GM23338 (cell line): Measurements from ENCODE around the gene TBCD. TPM values are rescaled to one million over a fixed set of nuclear protein-coding genes. Genes with fewer than 3 reads are reported as not detected.

Experiments used
- ATAC-seq: fragments of 200-7000 bp; cut with Tn5 transposase; 3 replicates; pipeline ENCODE4 v1.9.1; 2020
- DNase-seq: peaks from one replicate; pipeline ENCODE4 v3.0.0-alpha.2; 2015; ENCODE audit warnings: low spot score
- H2AFZ ChIP-seq: fragments of 200-600 bp; sonication (generic); 2 replicates; pipeline ENCODE4 v1.8.0; 2016; ENCODE audit warnings: antibody characterized with exemption, mild to moderate bottlenecking, moderate library complexity
- H3F3A ChIP-seq: fragments of 200-600 bp; sonication (generic); replicated peaks from 2 replicates; pipeline ENCODE4 v1.8.0; 2017; ENCODE audit warnings: antibody characterized with exemption, mixed run types, low read depth
- H3K27ac ChIP-seq: fragments of 200-600 bp; sonication (generic); 2 replicates; pipeline ENCODE4 v1.6.1; 2016; ENCODE audit warnings: low read depth
- H3K27me3 ChIP-seq: fragments of 200-600 bp; sonication (generic); 2 replicates; pipeline ENCODE4 v1.8.0; 2016; ENCODE audit warnings: mild to moderate bottlenecking, mixed run types, moderate library complexity; ENCODE audit not compliant: insufficient read depth
- H3K36me3 ChIP-seq: fragments of 200-600 bp; sonication (generic); 2 replicates; pipeline ENCODE4 v1.8.0; 2016; ENCODE audit warnings: mild to moderate bottlenecking; ENCODE audit not compliant: insufficient read depth
- H3K4me1 ChIP-seq: fragments of 200-600 bp; sonication (generic); 2 replicates; pipeline ENCODE4 v1.8.0; 2016; ENCODE audit warnings: mild to moderate bottlenecking, moderate library complexity; ENCODE audit not compliant: insufficient read depth
- H3K4me2 ChIP-seq: fragments of 200-600 bp; sonication (generic); 2 replicates; pipeline ENCODE4 v1.7.1; 2017; ENCODE audit warnings: mixed run types
- H3K4me3 ChIP-seq: fragments of 200-600 bp; sonication (generic); 2 replicates; pipeline ENCODE4 v1.6.1; 2016; ENCODE audit warnings: mixed run types
- H3K79me2 ChIP-seq: fragments of 200-600 bp; sonication (generic); replicated peaks from 2 replicates; pipeline ENCODE4 v1.8.0; 2017; ENCODE audit warnings: mild to moderate bottlenecking; ENCODE audit not compliant: insufficient read depth
- H3K9me2 ChIP-seq: fragments of 200-600 bp; sonication (generic); 2 replicates; pipeline ENCODE4 v1.8.0; 2017; ENCODE audit not compliant: insufficient read depth
- H4K20me1 ChIP-seq: fragments of 200-600 bp; sonication (generic); replicated peaks from 2 replicates; pipeline ENCODE4 v1.8.0; 2017; ENCODE audit warnings: mild to moderate bottlenecking; ENCODE audit not compliant: insufficient read depth
- H3K27ac Mint-ChIP-seq: 2 replicates; pipeline ENCODE4 v1.8.0; 2020; ENCODE audit warnings: inconsistent platforms, mild to moderate bottlenecking, moderate library complexity, mixed read lengths
- H3K27me3 Mint-ChIP-seq: 3 replicates; pipeline ENCODE4 v1.8.0; 2022; ENCODE audit warnings: low read depth, mild to moderate bottlenecking, moderate library complexity, mixed read lengths, inconsistent platforms; ENCODE audit not compliant: insufficient read depth, poor library complexity
- H3K36me3 Mint-ChIP-seq: 3 replicates; pipeline ENCODE4 v1.8.0; 2021; ENCODE audit warnings: low read depth, mild to moderate bottlenecking, inconsistent platforms, moderate library complexity, mixed read lengths
- H3K4me1 Mint-ChIP-seq: 3 replicates; pipeline ENCODE4 v1.8.0; 2020; ENCODE audit warnings: mild to moderate bottlenecking, inconsistent platforms, mixed read lengths
- H3K4me3 Mint-ChIP-seq: 3 replicates; pipeline ENCODE4 v1.8.0; 2021; ENCODE audit warnings: moderate library complexity, mild to moderate bottlenecking, inconsistent platforms, mixed read lengths
- H3K9me3 Mint-ChIP-seq: 3 replicates; pipeline ENCODE4 v1.8.0; 2020; ENCODE audit warnings: moderate library complexity, mild to moderate bottlenecking, inconsistent platforms, mixed read lengths
- CREB1 ChIP-seq: fragments of 250-450 bp; sonication (Bioruptor Pico); IDR thresholded peaks from 2 replicates; pipeline ENCODE4 v1.5.0; 2020; ENCODE audit warnings: low read depth, mild to moderate bottlenecking, moderate library complexity
- EZH2 ChIP-seq: fragments of 200-600 bp; sonication (generic); IDR thresholded peaks from one replicate; pipeline ENCODE4 v1.8.0; 2017; ENCODE audit warnings: antibody characterized with exemption, mild to moderate bottlenecking, low read depth; ENCODE audit not compliant: unreplicated experiment
- EZH2phosphoT487 ChIP-seq: fragments of 200-600 bp; sonication (generic); IDR thresholded peaks from one replicate; pipeline ENCODE4 v1.8.1; 2018; ENCODE audit warnings: antibody characterized with exemption; ENCODE audit not compliant: unreplicated experiment
- NANOG ChIP-seq: IDR thresholded peaks from 2 replicates; pipeline ENCODE4 v1.6.1; 2016; ENCODE audit warnings: antibody characterized with exemption, borderline replicate concordance
- STAT1 ChIP-seq: IDR thresholded peaks from one replicate; pipeline ENCODE4 v1.6.1; 2016; ENCODE audit warnings: antibody characterized with exemption; ENCODE audit not compliant: unreplicated experiment
- ZNF114 ChIP-seq: fragments of 250-450 bp; sonication (Bioruptor Pico); IDR thresholded peaks from 2 replicates; pipeline ENCODE4 v1.5.0; 2020; ENCODE audit warnings: mild to moderate bottlenecking, moderate library complexity
- ZNF331 ChIP-seq: fragments of 250-450 bp; sonication (Bioruptor Pico); IDR thresholded peaks from 2 replicates; pipeline ENCODE4 v1.5.0; 2020; ENCODE audit warnings: low read depth, mild to moderate bottlenecking, moderate library complexity
- polyA plus RNA-seq: library from polyadenylated mRNA; unstranded; fragments of >200 nt; fragmentation: Nextera tagmentation; extraction: Ambion mirVana; gene quantifications from 2 replicates; pipeline ENCODE4 v1.2.1, GENCODE V29; 2016
- total RNA-seq: library from RNA; depleted of rRNA; stranded (reverse); fragments of >200 nt; shearing (Covaris generic); gene quantifications from 2 replicates; pipeline ENCODE4 v1.2.3, GENCODE V29; 2014
- TF ChIP-seq, protein P1 (sequence below): IDR thresholded peaks from 2 replicates; pipeline ENCODE4 v1.6.1; 2016; ENCODE audit warnings: antibody characterized with exemption
- TF ChIP-seq, protein P2 (sequence below): fragments of 250-450 bp; sonication (Bioruptor Pico); IDR thresholded peaks from 2 replicates; pipeline ENCODE4 v1.5.0; 2020; ENCODE audit warnings: mild to moderate bottlenecking, moderate library complexity
- TF ChIP-seq, protein P3 (sequence below), 2 experiments: fragments of 200-600 bp in 1 of 2; sonication (generic) in 1 of 2; conservative IDR thresholded peaks; 2 replicates each; pipeline versions ENCODE4 v1.5.1 to v1.6.1; 2016 to 2017; ENCODE audit warnings: antibody characterized with exemption in 2 of 2, low read depth in 2 of 2, mild to moderate bottlenecking in 2 of 2, moderate library complexity in 1 of 2
- TF ChIP-seq, protein P4 (sequence below): IDR thresholded peaks from one replicate; pipeline ENCODE4 v1.6.1; 2018; ENCODE audit warnings: antibody characterized with exemption; ENCODE audit not compliant: unreplicated experiment

The TBCD gene
- total and polyA plus RNA-seq, 2 experiments from 2014 or later, result 75.0 to 116 TPM

DNA sequence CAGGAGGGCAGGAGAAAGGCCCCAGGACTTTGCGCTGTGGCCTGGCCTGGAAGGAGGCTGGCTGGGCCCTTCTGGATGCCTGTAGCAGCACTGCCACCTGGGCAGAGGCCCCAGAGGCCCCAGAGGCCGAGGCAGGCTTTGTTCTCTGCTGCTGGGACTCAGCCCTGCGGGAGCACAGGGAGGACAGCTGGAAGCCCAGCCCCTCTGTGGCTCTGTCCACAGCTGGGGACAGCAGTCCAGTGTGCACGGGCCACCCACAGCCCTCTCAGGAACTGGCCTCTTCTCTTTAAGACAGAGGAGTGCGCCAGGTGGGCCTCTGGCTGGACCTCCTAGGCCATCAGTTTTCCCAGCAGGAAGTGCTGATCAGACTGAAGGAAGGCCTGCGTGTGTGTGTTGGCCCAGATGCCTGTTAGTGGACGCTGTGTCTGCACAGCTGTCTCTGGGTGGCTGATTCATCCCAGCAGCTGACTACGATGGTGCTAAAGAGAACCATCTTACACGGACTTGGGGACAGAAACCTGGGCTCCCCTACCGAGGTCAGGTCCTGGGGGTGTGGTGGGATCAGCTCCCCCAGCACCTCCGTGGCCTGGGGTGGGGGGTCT is 114.8 kb downstream of the TBCD start:
- Mint-ChIP-seq H3K9me3 (no peaks in the 10 kb centered on the region; the same call in 2 of the 3 replicates), H3K4me3 (no peak overlapping the region)
- no peak for DNase-seq

More for the DNA sequence above, 114.8 kb downstream of the TBCD start:
- H3K4me1 Mint-ChIP-seq, result peaks cover 31% of the 10 kb centered on the region
- Histone ChIP-seq H2AFZ (no peak overlapping the region), H3K27ac (0 out of 2 replicates have a peak overlapping the region, but pooled peaks have one; percentile 39), H3K79me2 (peaks cover 57% of the 10 kb centered on the region), H3F3A (no peaks in the 10 kb centered on the region), H3K4me3 (no peak overlapping the region), H3K4me2 (no peak overlapping the region), H3K36me3 (no peaks in the 10 kb centered on the region; the same call in 1 of the 2 replicates), H4K20me1 (0 out of 2 replicates have a peak, but pooled peaks cover 5% of the 10 kb centered on the region), H3K9me2 (no peaks in the 10 kb centered on the region), H3K4me1 (no peaks in the 10 kb centered on the region), H3K27me3 (no peaks in the 10 kb centered on the region)
- H3K27me3 Mint-ChIP-seq, result peaks cover 18% of the 10 kb centered on the region
- ATAC-seq, result no peak
- TF ChIP-seq, protein P1, sequence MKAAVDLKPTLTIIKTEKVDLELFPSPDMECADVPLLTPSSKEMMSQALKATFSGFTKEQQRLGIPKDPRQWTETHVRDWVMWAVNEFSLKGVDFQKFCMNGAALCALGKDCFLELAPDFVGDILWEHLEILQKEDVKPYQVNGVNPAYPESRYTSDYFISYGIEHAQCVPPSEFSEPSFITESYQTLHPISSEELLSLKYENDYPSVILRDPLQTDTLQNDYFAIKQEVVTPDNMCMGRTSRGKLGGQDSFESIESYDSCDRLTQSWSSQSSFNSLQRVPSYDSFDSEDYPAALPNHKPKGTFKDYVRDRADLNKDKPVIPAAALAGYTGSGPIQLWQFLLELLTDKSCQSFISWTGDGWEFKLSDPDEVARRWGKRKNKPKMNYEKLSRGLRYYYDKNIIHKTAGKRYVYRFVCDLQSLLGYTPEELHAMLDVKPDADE, result no peak
- no peak for TF ChIP-seq STAT1
- TF ChIP-seq, protein P2, sequence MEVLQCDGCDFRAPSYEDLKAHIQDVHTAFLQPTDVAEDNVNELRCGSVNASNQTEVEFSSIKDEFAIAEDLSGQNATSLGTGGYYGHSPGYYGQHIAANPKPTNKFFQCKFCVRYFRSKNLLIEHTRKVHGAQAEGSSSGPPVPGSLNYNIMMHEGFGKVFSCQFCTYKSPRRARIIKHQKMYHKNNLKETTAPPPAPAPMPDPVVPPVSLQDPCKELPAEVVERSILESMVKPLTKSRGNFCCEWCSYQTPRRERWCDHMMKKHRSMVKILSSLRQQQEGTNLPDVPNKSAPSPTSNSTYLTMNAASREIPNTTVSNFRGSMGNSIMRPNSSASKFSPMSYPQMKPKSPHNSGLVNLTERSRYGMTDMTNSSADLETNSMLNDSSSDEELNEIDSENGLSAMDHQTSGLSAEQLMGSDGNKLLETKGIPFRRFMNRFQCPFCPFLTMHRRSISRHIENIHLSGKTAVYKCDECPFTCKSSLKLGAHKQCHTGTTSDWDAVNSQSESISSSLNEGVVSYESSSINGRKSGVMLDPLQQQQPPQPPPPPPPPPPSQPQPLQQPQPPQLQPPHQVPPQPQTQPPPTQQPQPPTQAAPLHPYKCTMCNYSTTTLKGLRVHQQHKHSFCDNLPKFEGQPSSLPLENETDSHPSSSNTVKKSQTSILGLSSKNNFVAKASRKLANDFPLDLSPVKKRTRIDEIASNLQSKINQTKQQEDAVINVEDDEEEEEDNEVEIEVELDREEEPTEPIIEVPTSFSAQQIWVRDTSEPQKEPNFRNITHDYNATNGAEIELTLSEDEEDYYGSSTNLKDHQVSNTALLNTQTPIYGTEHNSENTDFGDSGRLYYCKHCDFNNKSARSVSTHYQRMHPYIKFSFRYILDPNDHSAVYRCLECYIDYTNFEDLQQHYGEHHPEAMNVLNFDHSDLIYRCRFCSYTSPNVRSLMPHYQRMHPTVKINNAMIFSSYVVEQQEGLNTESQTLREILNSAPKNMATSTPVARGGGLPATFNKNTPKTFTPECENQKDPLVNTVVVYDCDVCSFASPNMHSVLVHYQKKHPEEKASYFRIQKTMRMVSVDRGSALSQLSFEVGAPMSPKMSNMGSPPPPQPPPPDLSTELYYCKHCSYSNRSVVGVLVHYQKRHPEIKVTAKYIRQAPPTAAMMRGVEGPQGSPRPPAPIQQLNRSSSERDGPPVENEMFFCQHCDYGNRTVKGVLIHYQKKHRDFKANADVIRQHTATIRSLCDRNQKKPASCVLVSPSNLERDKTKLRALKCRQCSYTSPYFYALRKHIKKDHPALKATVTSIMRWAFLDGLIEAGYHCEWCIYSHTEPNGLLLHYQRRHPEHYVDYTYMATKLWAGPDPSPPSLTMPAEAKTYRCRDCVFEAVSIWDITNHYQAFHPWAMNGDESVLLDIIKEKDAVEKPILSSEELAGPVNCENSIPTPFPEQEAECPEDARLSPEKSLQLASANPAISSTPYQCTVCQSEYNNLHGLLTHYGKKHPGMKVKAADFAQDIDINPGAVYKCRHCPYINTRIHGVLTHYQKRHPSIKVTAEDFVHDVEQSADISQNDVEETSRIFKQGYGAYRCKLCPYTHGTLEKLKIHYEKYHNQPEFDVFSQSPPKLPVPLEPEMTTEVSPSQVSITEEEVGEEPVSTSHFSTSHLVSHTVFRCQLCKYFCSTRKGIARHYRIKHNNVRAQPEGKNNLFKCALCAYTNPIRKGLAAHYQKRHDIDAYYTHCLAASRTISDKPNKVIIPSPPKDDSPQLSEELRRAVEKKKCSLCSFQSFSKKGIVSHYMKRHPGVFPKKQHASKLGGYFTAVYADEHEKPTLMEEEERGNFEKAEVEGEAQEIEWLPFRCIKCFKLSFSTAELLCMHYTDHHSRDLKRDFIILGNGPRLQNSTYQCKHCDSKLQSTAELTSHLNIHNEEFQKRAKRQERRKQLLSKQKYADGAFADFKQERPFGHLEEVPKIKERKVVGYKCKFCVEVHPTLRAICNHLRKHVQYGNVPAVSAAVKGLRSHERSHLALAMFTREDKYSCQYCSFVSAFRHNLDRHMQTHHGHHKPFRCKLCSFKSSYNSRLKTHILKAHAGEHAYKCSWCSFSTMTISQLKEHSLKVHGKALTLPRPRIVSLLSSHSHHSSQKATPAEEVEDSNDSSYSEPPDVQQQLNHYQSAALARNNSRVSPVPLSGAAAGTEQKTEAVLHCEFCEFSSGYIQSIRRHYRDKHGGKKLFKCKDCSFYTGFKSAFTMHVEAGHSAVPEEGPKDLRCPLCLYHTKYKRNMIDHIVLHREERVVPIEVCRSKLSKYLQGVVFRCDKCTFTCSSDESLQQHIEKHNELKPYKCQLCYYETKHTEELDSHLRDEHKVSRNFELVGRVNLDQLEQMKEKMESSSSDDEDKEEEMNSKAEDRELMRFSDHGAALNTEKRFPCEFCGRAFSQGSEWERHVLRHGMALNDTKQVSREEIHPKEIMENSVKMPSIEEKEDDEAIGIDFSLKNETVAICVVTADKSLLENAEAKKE (CRISPR knock-in tag), result no peak
- TF ChIP-seq, protein P3, sequence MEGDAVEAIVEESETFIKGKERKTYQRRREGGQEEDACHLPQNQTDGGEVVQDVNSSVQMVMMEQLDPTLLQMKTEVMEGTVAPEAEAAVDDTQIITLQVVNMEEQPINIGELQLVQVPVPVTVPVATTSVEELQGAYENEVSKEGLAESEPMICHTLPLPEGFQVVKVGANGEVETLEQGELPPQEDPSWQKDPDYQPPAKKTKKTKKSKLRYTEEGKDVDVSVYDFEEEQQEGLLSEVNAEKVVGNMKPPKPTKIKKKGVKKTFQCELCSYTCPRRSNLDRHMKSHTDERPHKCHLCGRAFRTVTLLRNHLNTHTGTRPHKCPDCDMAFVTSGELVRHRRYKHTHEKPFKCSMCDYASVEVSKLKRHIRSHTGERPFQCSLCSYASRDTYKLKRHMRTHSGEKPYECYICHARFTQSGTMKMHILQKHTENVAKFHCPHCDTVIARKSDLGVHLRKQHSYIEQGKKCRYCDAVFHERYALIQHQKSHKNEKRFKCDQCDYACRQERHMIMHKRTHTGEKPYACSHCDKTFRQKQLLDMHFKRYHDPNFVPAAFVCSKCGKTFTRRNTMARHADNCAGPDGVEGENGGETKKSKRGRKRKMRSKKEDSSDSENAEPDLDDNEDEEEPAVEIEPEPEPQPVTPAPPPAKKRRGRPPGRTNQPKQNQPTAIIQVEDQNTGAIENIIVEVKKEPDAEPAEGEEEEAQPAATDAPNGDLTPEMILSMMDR (conservative IDR thresholded peaks at IDR 0.05; ENCODE audit: low read depth in 2 of 2), result no peak
- no peak for TF ChIP-seq NANOG
- TF ChIP-seq ZNF114 (CRISPR knock-in tag), result no peak
- no peak for TF ChIP-seq ZNF331 (CRISPR knock-in tag)
- TF ChIP-seq, protein P4, sequence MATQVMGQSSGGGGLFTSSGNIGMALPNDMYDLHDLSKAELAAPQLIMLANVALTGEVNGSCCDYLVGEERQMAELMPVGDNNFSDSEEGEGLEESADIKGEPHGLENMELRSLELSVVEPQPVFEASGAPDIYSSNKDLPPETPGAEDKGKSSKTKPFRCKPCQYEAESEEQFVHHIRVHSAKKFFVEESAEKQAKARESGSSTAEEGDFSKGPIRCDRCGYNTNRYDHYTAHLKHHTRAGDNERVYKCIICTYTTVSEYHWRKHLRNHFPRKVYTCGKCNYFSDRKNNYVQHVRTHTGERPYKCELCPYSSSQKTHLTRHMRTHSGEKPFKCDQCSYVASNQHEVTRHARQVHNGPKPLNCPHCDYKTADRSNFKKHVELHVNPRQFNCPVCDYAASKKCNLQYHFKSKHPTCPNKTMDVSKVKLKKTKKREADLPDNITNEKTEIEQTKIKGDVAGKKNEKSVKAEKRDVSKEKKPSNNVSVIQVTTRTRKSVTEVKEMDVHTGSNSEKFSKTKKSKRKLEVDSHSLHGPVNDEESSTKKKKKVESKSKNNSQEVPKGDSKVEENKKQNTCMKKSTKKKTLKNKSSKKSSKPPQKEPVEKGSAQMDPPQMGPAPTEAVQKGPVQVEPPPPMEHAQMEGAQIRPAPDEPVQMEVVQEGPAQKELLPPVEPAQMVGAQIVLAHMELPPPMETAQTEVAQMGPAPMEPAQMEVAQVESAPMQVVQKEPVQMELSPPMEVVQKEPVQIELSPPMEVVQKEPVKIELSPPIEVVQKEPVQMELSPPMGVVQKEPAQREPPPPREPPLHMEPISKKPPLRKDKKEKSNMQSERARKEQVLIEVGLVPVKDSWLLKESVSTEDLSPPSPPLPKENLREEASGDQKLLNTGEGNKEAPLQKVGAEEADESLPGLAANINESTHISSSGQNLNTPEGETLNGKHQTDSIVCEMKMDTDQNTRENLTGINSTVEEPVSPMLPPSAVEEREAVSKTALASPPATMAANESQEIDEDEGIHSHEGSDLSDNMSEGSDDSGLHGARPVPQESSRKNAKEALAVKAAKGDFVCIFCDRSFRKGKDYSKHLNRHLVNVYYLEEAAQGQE, result no peak
- no peak for TF ChIP-seq EZH2phosphoT487
- TF ChIP-seq EZH2, result no peak
- no peak for TF ChIP-seq CREB1 (CRISPR knock-in tag)
- no peak overlapping the region for H3K27ac Mint-ChIP-seq
- H3K36me3 Mint-ChIP-seq, result peaks cover 18% of the 10 kb centered on the region
